Measurements from ENCODE around the gene MT4.
A peak's percentile ranks its signal among the peaks of the same experiment; 100 is the strongest.

Gene MT4

GRCh38 chr16:56564793-56565477, at the start of gene MT4:
MT4 (plus strand) TSS chr16:56565073; CDS start chr16:56565129, 56 bp downstream.
- H3K9me3 ChIP-seq, result no peaks in the 10 kb centered on the region
- no peaks in the 10 kb centered on the region for H3K4me1 ChIP-seq (ENCODE audit: control insufficient read depth in 1 of 2, insufficient read depth in 1 of 2, low read depth in 1 of 2, low read length in 1 of 2)
- no peaks in the 10 kb centered on the region for H3K36me3 ChIP-seq
- no peak within 1 kb of the TSS for H3K27ac ChIP-seq
- H3K27me3 ChIP-seq, result peaks cover 34% of the 10 kb centered on the region
- TF ChIP-seq CTCF (IDR thresholded peaks at IDR 0.05), result no peak
- no peak within 1 kb of the TSS for H3K4me3 ChIP-seq (ENCODE audit: low read depth in 1 of 2, low read length in 1 of 2)

- no peak for TF ChIP-seq CTCF (IDR thresholded peaks at IDR 0.05)
- peaks cover 6 to 17% of the 10 kb centered on the region in 2 experiments for H3K4me1 ChIP-seq (ENCODE audit: control insufficient read depth in 1 of 2, insufficient read depth in 1 of 2, low read depth in 1 of 2, low read length in 1 of 2)
- H3K9me3 ChIP-seq, result no peaks in the 10 kb centered on the region
These were observed 49.2 kb upstream of the MT4 start for GRCh38 chr16:56515665-56516064.

GRCh38 chr16:56517206-56517605, 47.7 kb upstream of the MT4 start:
- Histone ChIP-seq H3K36me3 (no peaks in the 10 kb centered on the region), H3K9me3 (no peaks in the 10 kb centered on the region), H3K27ac (no peak overlapping the region), H3K4me3 (ENCODE audit: low read depth in 1 of 2, low read length in 1 of 2) (no peak overlapping the region), H3K27me3 (no peaks in the 10 kb centered on the region), H3K4me1 (ENCODE audit: control insufficient read depth in 1 of 2, insufficient read depth in 1 of 2, low read depth in 1 of 2, low read length in 1 of 2) (peaks cover 6 to 17% of the 10 kb centered on the region in 2 experiments)
- TF ChIP-seq CTCF (IDR thresholded peaks at IDR 0.05), result no peak

More at GRCh38 chr16:56515665-56516064, 49.2 kb upstream of the MT4 start:
- no peak overlapping the region for H3K27ac ChIP-seq
- peaks cover 3% of the 10 kb centered on the region for H3K36me3 ChIP-seq
- H3K27me3 ChIP-seq, result no peaks in the 10 kb centered on the region
- H3K4me3 ChIP-seq (ENCODE audit: low read depth in 1 of 2, low read length in 1 of 2), result no peak overlapping the region

- Histone ChIP-seq H3K4me3 (ENCODE audit: low read depth in 1 of 2, low read length in 1 of 2) (no peak overlapping the region), H3K9me3 (no peaks in the 10 kb centered on the region), H3K4me1 (ENCODE audit: control insufficient read depth in 1 of 2, insufficient read depth in 1 of 2, low read depth in 1 of 2, low read length in 1 of 2) (peaks cover 6 to 10% of the 10 kb centered on the region in 2 experiments), H3K36me3 (no peaks in the 10 kb centered on the region), H3K27ac (no peak overlapping the region), H3K27me3 (no peaks in the 10 kb centered on the region)
- no peak for TF ChIP-seq CTCF (IDR thresholded peaks at IDR 0.05)
These were observed 46.4 kb upstream of the MT4 start for GRCh38 chr16:56518425-56518824.

GRCh38 chr16:56519459-56520250, 45.2 kb upstream of the MT4 start, which contains the start of gene BBS2:
BBS2 (minus strand) TSS chr16:56520024; CDS start chr16:56519862, 162 bp downstream.
- Histone ChIP-seq H3K36me3 (no peaks in the 10 kb centered on the region), H3K4me1 (ENCODE audit: control insufficient read depth in 1 of 2, insufficient read depth in 1 of 2, low read depth in 1 of 2, low read length in 1 of 2) (peaks cover 6 to 7% of the 10 kb centered on the region in 2 experiments), H3K27me3 (no peaks in the 10 kb centered on the region), H3K4me3 (ENCODE audit: low read depth in 1 of 2, low read length in 1 of 2) (peak within 1 kb of the TSS; percentile 70 to 90), H3K27ac (peak within 1 kb of the TSS; percentile 69), H3K9me3 (no peaks in the 10 kb centered on the region)
- TF ChIP-seq CTCF (IDR thresholded peaks at IDR 0.05), result no peak
